Tibial nerve (tissue), 3 donors: ENCODE results near the gene SIPA1L3.

Experiments used
- CTCF ChIP-seq, 5 experiments: fragments of 200-600 bp in 3 of 5; fragments of 450-650 bp in 2 of 5; sonication (generic) in 3 of 5; IDR thresholded peaks; one replicate each; pipeline ENCODE4 v1.5.1; 2016 to 2019; ENCODE audit warnings: antibody characterized with exemption in 5 of 5, mild to moderate bottlenecking in 3 of 5, moderate library complexity in 2 of 5
- POLR2A ChIP-seq, 2 donors: fragments of 450-650 bp; IDR thresholded peaks; one replicate each; pipeline ENCODE4 v1.6.1; 2017; ENCODE audit warnings: antibody characterized with exemption in 2 of 2, mild to moderate bottlenecking in 2 of 2, moderate library complexity in 2 of 2

- TF ChIP-seq CTCF (IDR thresholded peaks at IDR 0.05) = no peak
- no peak for TF ChIP-seq POLR2A (IDR thresholded peaks at IDR 0.05)
Measured at GRCh38 chr19:38012944-38013343, 105.9 kb downstream of the SIPA1L3 start.
